Right kidney (tissue), 1 donor: ENCODE data around the gene TTLL8.

Source experiments
- DNase-seq: peaks from one replicate; pipeline ENCODE4 v3.0.0-alpha.2; 2016

Gene TTLL8

DNA sequence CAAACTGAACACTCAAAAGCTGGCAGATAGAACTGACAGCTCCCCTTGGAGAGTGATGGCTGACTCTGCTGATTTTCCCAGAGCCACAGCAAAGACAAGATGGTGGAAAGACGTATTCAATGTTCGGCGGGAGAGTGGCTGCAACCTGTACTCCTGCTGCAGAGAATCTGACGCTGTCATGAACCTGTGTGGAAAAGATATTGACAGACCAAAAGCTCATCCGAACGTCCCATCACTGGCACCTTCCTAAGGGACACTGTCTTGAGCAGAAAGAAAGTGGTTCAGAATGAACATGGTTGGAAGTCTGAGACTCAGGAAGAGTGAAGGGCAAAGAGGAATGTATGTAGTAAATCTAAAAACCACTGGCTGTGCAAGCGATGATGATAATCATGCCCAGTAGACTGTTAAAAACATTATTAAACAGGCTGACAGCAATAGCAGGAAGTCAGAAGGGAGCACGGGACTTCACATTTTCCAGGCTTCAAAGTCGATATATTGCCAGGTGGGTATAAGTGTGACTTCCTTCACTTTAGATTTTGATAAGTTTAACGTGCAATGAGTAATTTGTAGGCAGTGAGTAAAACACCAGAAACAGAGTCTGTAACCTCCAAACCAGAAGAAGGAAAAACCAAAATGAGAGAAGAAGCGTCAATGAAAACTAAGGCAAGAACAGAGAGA lies 39.4 kb downstream of the TTLL8 start:
- DNase-seq: no peak

DNA sequence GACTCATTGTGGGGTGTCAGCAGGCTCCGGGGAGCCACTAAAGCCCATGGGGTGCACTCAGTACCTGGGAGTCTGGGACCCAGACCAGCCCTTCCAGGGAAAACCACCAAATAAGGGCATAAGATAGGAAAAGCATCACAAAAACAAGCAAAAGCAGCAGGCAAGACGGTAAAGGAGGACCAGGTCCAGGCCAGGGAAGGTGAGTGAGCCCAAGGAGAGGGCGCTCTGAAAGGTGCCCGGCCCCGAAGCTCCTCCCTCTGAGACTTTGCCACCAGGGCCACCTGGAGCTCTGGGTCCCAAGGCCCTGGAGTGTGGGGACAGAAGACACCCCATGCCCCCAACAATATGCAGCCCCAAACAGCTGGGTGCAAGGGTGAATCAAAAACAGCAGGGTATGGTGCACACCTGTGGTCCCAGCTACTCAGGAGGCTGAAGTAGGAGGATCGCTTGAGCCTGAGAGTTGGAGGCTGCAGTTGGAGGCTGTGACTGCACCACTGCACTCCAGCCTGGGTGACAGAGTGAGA lies 40.3 kb downstream of the TTLL8 start:
- DNase-seq: no peak

DNA sequence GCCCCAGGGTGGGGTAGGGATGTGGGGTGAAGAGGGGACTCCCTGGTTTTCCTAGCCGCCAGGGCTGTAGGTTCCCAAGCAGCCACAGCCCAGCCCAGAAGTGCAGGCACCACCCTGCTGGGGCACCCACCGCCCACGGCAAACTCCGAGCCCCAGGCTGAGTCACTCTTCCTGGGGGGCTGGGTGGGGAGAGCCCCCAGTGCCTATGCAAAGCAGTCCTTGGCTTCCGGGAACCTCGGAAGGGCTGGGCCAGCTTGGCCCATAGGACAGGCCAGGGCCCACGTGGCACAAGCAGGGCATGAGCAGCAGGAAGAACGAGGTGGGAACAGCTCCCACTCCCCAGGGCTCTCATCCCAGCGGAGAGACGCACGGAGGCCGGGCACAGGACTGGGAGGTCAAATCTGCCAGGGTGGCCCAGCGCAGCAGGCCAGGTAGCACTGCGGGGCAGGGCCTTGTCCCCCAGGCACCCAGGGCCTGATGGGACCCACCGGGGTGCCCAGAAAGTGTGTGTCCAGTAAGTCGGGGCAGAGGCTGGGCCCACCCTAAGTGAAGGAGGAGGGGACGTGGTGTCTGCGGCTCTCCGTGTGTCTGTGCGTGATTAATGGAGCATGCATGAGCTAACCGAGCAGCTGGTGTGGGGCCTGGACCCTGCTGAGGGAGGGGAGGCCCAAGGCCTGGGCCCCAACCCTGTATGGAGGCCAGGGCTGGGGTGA lies 41.0 kb downstream of the TTLL8 start:
- DNase-seq: no peak

DNA sequence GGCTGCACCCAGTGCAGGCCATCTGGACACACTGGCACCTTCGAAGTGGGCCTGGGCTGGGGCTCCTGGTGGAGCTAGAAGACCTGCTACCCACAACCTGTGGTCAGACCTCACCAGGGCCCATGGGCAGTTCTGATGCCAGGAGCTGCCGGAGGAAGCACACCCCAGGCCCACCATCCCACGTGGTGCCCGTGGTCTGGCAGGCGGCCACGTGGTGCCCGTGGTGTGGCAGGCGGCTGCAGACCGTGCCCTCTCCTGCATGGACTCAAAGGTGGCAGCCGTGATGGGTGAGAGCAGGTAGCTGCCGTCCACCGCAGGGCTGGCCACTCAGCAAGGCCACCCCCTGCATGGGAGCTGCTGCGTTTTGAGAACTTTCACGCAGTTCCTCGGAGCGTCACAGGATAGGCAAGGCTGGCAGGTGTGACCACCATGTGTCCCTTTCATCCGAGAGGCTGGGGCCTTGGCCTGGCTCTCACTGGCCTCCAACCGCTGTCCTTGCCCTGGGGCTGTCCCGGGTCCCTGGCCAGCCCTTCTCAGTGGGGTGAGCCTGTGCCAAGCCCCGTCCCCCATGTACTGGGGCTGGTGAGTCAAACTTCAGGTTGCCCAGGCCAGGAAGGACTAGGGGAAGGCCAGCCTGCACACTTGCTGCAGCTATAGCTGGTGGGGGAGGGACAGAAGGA lies 41.6 kb downstream of the TTLL8 start:
- no peak for DNase-seq

DNA sequence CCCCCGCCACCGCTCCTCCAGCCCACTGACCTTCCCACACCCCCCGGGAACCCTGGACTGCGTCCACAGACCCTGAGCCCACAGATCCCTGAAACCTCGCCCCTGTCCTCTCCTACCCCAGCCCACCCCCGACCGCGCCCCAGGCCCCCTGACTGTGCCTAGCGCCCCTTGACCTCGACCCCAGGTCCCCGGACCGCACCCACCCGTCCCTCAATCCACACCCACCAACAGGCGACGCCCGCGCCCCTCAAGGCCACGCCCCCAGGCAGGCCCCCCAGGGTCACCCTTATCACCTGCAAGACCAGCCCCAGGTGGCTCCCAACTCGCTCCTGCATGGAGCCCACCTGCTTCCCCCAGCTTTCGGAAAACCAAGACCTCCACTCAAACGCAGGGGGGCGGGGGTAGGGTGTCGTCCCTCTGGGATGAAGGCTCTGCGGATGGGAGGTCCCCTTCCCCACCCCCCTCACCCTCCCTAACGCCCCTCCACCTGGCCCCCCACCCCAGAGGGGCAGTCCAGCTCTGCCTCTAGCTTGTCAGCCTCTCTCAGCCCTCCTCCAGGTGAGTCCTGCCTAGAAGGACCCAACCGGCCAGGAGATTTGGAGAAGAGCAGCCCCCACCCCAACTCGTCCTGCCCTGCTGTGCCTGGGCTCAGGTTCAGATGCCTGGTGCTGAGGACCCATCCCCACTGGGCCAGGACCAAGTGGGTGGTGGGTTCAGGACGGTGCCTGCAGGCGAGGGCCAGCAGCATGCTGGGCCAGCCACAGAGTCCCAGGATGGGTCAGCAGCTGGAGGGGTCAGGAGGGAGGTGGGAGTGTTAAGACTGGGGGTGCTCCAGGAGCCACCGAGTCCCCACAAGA lies 42.4 kb downstream of the TTLL8 start:
- DNase-seq: no peak

DNA sequence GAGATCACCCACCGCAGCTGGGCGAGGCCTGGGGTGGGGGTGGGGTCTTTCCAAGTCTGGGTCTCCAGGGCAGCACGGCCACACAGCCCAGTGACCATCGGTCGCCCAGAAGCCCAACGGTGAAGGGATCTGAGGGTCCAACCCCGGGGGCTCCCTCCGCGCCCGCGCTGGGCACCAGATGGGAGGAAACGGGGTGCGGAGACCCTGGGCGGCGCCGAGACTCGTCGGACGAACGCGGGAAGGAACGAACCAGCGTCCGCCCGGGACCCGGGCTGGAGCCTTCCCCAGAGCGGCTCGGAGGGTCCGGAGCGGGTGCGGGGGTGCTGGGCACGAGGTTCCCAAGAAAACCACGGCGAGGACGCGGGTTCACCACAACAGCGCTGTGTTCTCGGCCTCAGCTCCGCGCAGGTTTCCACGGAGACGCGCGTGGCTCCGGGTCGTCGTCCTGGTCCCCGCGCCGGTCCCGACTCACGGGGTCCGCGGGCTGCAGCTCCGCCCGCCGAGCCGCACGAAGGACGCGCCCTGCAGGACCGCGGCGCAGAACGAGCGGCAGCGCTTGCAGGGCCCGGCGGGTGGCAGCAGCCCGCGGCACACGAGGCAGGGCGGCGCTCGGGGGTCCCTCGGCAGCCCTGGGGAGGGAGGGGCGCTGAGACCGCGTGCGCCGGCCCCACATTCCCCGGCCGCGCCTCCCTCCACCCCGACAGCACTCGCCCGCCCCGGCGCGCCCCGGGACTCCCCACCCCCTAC lies 43.3 kb downstream of the TTLL8 start:
- peak; percentile 21 for DNase-seq

DNA sequence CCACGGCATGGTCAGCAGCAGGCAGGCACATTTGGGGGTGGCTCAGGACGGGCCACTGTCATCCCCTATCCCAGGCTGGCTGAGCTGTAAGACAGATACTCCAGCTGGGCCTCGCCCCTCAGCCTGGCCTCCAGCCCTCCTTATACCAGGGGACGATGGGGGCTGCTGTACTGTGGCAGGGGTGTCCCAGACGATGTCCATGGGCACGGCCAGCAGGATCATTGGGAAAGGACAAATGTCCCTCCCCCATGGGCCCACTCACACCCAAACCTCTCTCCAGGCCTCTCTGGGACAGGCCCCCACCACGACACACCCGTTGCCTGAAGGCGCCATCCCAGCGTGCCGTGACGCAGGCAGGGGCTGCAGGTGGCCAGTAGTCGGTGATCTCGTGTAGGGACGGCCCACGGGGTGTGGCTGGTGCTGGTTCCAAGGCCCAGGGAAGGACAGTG lies 44.0 kb downstream of the TTLL8 start:
- no peak for DNase-seq

DNA sequence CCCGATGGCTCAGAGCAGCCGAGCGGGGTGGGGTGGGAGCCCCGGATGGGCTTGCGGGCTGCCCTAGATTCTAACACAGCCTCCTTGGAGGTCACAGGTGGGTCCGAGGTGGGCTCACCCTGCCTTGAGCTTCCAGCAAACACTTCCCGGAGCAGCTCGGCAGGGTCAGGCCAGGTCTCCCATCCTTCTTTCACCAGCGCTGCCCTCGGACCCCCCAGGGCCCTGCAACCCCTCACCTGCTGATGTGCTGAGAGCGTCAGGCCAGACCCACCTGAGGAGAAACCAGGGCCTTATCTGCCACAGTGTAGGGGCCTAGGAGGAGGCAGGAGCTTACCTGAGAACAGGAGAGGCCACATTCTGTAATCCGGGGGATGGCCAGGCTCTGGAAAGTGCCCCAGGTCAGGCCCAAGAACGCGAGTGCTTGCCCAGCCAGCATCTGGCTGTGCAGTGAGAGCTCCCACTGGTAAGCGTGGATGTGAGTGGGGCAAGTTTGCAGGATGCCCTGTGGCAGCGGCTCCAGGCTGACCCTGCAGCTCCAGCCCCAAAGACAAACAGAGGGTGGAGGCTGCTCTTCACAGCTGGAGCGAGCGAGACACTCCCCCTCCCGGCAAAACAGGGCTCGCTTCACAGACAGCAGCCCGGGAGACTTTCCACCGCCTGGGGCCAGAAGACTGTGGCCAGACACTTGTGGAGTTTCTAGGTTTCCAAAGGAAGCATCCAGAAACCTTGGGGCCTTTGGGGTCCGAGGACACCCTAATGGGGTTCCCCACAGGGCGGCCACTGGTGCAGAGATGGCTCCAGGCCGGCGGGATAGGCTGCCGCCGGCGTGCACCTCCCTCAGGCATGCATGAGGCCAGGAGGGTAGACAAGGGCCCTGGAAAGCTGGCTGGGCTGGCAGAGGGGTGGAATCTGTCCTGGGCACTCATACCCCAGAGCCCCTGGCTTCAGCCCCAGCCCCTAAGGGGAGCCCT lies 45.6 kb downstream of the TTLL8 start, which contains the start of gene IL17REL:
Gene IL17REL, minus strand, starts transcription at position 555 of the 971 bp plus-strand sequence. Its CDS starts 119 bp downstream, at position 436.
- peak; percentile 29 for DNase-seq

DNA sequence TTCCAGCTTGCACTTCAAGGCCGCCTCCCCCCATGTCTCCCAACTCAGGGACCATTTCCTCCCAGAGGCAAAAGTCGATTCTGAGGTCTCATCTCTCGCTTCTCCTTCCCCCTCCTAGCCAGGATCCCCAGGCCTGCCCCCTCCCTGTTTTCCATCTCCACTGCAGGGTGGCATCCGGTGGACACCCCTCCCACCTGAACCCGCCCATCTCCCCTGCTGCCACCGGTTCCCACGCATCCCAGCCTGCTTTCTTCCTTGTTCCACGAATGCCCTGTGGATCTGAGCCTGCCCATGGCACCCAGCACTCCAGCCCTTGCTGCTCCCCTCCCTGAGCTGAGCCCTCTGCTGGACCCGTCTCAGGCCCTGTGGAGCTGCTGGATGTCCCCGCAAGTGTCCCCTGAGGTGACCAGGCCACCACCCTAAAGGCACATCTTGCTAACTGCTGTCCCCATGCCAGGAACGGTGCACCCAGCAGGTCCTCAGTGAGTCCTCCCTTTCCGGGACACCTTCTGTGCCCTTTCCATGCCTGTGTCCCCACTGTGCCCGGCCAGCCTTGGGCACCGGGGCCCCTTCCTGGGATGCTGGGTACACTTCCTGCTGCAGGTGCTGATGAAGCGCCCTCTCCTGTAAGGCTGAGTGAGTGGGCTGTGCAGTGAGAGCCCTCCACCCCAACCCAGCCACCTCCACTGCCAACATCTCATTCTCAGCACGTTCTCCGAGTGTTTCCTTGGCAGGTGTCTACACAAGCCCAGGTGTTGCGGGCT lies 46.5 kb downstream of the TTLL8 start:
- no peak for DNase-seq

DNA sequence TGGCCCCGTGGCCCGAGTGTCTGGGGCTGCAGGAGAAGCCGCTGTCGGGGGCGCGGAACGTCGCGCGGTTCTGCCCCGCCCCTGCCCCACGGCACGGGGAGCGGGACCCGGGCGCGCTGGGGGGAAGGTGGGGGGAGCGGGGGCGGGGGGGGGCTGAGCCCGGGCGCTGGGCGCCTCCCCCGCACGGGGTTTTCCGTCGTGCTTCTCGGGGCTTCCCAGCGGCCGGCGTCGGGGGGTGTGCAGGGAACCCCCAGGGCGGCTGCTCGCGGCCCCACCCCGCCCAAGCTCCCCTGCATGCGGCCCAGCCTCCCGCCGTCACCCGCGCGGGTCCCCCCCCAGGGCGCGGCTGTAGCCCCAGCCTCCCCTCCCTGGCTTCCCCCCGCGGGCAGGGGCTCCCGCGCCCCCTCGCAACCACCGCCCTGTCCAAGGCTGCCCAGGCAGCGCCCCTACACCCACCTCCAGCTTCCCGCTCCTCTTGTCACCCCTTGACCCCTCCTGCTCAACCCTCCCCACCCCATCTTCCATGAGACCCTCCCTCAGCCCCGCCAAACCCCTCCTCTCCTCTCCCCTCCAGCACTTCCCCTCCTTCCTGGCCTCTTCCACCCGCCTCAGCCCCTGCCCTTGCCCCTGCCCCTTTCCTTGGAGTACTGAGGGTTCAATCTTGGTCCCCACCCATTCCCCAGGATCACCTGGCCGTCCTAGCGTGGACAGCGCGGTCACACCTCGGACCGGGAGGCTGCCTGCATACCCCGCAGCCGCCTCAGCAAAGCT lies 47.2 kb downstream of the TTLL8 start:
- no peak for DNase-seq

DNA sequence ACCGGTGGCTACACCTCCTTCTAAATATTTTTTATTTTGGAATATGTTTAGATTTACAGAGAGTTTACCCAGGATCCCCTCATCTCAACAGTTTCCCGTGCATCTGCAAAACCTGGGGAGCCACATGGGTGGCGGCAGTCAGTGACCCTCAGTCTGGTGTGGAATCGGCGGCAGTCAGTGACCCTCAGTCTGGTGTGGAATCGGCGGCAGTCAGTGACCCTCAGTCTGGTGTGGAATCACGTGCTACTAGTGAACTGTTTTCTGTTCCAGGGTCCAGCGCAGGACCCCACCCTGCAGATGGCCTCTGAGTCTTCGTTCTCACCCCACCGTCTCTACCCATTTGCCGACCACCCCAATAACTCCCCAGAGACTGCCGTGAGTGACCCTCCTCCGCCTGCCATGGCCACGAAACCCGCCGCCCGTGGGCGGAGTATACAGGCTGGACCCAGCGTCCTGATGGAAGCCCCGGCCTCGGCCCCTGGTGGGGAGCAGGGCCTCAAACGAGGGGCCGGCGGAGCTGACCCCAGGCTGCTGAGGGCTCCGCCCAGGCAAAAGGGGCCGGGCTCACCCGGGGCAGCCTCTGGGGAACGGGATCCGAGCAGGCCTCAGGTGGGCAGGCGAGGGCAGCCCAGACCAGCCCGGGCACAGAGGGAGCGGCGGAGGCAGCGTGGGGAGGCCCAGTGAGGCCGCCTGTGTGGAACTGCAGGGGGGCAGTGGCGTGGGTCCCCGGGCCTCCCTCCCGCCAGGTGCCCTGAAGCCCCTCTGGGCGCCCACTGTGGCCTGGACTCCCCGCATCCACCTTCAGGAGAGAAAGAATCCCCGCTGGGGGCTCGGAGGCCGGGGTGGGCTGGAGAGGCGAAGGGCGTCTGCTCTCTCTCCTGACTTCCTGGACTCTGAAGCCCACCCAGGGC lies 48.1 kb downstream of the TTLL8 start:
- DNase-seq: no peak

DNA sequence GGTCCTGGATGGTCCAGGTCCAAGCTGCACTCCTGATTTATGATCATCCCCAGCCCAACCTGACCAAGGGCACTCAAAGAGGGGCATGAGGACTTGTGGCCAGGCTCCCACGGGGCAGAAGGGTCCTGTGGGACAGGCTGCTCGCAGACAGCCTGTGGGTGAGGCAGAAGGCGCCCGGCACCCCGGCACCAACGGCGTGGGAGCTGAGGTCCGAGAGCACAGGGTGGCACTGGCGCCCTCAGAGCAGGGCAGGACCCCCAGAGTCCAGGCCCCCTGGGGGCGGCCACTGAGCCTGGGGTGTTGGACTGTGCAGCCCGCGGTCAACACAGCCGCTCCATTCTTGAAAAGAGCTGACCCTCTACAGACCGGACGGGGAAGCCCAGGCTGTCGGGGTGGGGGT lies 48.8 kb downstream of the TTLL8 start:
- no peak for DNase-seq

- DNase-seq: no peak
Measured at GRCh38 chr22:50008151-50009040, 49.7 kb downstream of the TTLL8 start.

DNA sequence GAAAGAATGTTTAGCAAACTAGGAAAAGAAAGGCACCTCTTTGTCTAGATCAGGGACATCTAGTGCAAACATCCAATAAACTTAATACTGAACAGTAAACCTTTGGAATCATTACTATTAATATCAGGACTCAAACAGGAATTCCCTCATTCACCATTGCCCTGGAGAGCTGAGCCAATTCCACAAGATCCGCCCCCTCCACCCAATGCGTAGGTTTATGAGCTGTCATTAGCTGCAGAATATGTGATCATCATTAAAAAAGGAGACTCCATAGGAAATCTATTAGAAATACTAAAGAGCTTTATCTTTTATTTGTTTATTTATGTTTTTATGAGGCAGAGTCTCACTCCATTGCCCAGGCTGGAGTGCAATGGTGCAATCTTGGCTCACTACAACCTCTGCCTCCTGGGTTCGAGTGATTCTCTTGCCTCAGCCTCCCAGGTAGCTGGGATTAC lies 51.0 kb downstream of the TTLL8 start:
- no peak for DNase-seq

DNA sequence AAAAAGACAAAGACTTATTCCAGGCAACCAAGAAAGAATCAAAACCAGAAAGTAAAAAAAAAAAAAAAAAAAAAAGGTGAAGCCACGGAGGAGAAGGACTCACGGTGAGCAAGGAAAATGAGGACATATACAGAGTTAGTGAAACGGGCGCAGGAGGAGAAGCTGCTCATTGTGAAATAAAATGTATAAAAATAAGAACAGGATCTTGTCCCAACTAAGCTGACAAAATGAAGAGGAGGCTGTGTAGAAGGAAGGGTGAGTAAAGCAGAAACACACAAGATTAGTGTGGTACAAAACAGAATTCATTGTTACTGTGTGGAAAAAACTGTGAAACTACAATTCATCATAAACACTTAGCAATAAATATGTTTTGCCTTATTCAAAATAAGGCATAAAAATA lies 53.2 kb downstream of the TTLL8 start:
- no peak for DNase-seq

- DNase-seq: no peak
Measured at GRCh38 chr22:50002791-50003190, 55.3 kb downstream of the TTLL8 start.
